ENCODE results near the gene ZDHHC11.

GRCh38 chr5:875931-876330 is 25.1 kb upstream of the ZDHHC11 start:
- TF ChIP-seq CTCF (conservative IDR thresholded peaks at IDR 0.05) = no peak
- TF ChIP-seq ZFX (IDR thresholded peaks at IDR 0.05) = no peak

All from C4-2B (cell line).